HFFc6 (cell line): Measurements from ENCODE around the gene CNTNAP5. TPM values are rescaled to one million over a fixed set of nuclear protein-coding genes. Genes with fewer than 3 reads are reported as not detected.

Experiments
- DNase-seq: peaks from one replicate; pipeline ENCODE4 v3.0.0-alpha.2; 2018
- H3K27ac Mint-ChIP-seq: 2 replicates; pipeline ENCODE4 v1.8.0; 2020; ENCODE audit warnings: mild to moderate bottlenecking, mixed read lengths
- H3K27me3 Mint-ChIP-seq: 2 replicates; pipeline ENCODE4 v1.8.0; 2021; ENCODE audit warnings: mild to moderate bottlenecking, moderate library complexity, mixed read lengths; ENCODE audit not compliant: insufficient read depth
- H3K36me3 Mint-ChIP-seq: 2 replicates; pipeline ENCODE4 v1.8.0; 2021; ENCODE audit warnings: low read depth, mixed read lengths
- H3K4me1 Mint-ChIP-seq: 2 replicates; pipeline ENCODE4 v1.8.0; 2020; ENCODE audit warnings: low read depth, mixed read lengths
- H3K4me3 Mint-ChIP-seq: 2 replicates; pipeline ENCODE4 v1.8.0; 2020; ENCODE audit warnings: mild to moderate bottlenecking, moderate library complexity, mixed read lengths
- H3K9me3 Mint-ChIP-seq: 2 replicates; pipeline ENCODE4 v1.8.0; 2020; ENCODE audit warnings: mild to moderate bottlenecking, mixed read lengths
- CTCF ChIP-seq: fragments of 200-600 bp; sonication (generic); IDR thresholded peaks from 2 replicates; pipeline ENCODE4 v1.5.0; 2021; ENCODE audit warnings: antibody characterized with exemption, mild to moderate bottlenecking
- total RNA-seq, 6 experiments: library from RNA; stranded (reverse); fragmentation: NEBNext Ultra II Directional; extraction: Animal tissue kit (Norgen Biotek cat#: 25700); gene quantifications; 2 replicates in 1 of 6; 3 replicates in 5 of 6; pipeline ENCODE4 v1.2.3, GENCODE V29; 2021

CNTNAP5 gene
- total RNA-seq, 6 experiments from 2014 or later: not detected

GRCh38 chr2:124053796-124054195, 28.7 kb downstream of the CNTNAP5 start:
- peaks cover 53% of the 10 kb centered on the region for H3K9me3 Mint-ChIP-seq
- H3K36me3 Mint-ChIP-seq: no peaks in the 10 kb centered on the region
- no peak overlapping the region for H3K27ac Mint-ChIP-seq
- H3K4me3 Mint-ChIP-seq: no peak overlapping the region
- no peaks in the 10 kb centered on the region for H3K4me1 Mint-ChIP-seq
- H3K27me3 Mint-ChIP-seq: no peaks in the 10 kb centered on the region
- DNase-seq: no peak
- TF ChIP-seq CTCF: no peak

- Mint-ChIP-seq H3K27me3 (no peaks in the 10 kb centered on the region), H3K9me3 (peaks cover 30% of the 10 kb centered on the region), H3K27ac (no peak overlapping the region), H3K4me3 (no peak overlapping the region), H3K4me1 (no peaks in the 10 kb centered on the region), H3K36me3 (no peaks in the 10 kb centered on the region)
- no peak for DNase-seq
- TF ChIP-seq CTCF: no peak
Observed at GRCh38 chr2:124063596-124063995, 38.5 kb downstream of the CNTNAP5 start.

GRCh38 chr2:124065636-124066035, 40.5 kb downstream of the CNTNAP5 start:
- Mint-ChIP-seq H3K27me3 (no peaks in the 10 kb centered on the region), H3K9me3 (peaks cover 46% of the 10 kb centered on the region), H3K4me3 (no peak overlapping the region), H3K36me3 (no peaks in the 10 kb centered on the region), H3K27ac (no peak overlapping the region), H3K4me1 (no peaks in the 10 kb centered on the region)
- TF ChIP-seq CTCF: no peak
- DNase-seq: no peak

GRCh38 chr2:124066776-124067175, 41.7 kb downstream of the CNTNAP5 start:
- H3K4me3 Mint-ChIP-seq: no peak overlapping the region
- no peak overlapping the region for H3K27ac Mint-ChIP-seq
- H3K4me1 Mint-ChIP-seq: no peaks in the 10 kb centered on the region
- no peaks in the 10 kb centered on the region for H3K27me3 Mint-ChIP-seq
- no peaks in the 10 kb centered on the region for H3K36me3 Mint-ChIP-seq
- H3K9me3 Mint-ChIP-seq: peaks cover 42% of the 10 kb centered on the region
- DNase-seq: no peak
- no peak for TF ChIP-seq CTCF

GRCh38 chr2:124079045-124079444, 54.0 kb downstream of the CNTNAP5 start:
- no peak for DNase-seq
- no peak overlapping the region for H3K27ac Mint-ChIP-seq
- no peaks in the 10 kb centered on the region for H3K4me1 Mint-ChIP-seq
- no peak overlapping the region for H3K4me3 Mint-ChIP-seq
- H3K27me3 Mint-ChIP-seq: no peaks in the 10 kb centered on the region
- no peaks in the 10 kb centered on the region for H3K36me3 Mint-ChIP-seq
- TF ChIP-seq CTCF: no peak
- H3K9me3 Mint-ChIP-seq: peaks cover 39% of the 10 kb centered on the region
